Activated T-helper 2 cell treated with anti-CD3 and anti-CD28 coated beads, Interferon-gamma antibody, Interleukin-2, Interleukin-4, amounts not matched to agents 10 μg/mL and 5 μg/mL and 100 μg/mL, durations not matched to agents 14 hours and 24 hours and 36 hours (primary cell): ENCODE data around the gene NSFL1C. TPM values are rescaled to one million over a fixed set of nuclear protein-coding genes. Genes with fewer than 3 reads are reported as not detected.

Experiments used
- DNase-seq: peaks from one replicate; pipeline ENCODE4 v3.0.0; 2021; ENCODE audit warnings: low spot score
- H3K27ac Mint-ChIP-seq: one replicate; pipeline ENCODE4 v1.8.0; 2021; ENCODE audit warnings: mixed read lengths
- H3K27me3 Mint-ChIP-seq: one replicate; pipeline ENCODE4 v1.8.0; 2021; ENCODE audit warnings: low read depth, mixed read lengths
- H3K36me3 Mint-ChIP-seq: one replicate; pipeline ENCODE4 v1.8.0; 2021; ENCODE audit warnings: low read depth, mixed read lengths
- H3K4me1 Mint-ChIP-seq: one replicate; pipeline ENCODE4 v1.8.0; 2021; ENCODE audit warnings: low read depth, mixed read lengths
- H3K4me3 Mint-ChIP-seq: one replicate; pipeline ENCODE4 v1.8.0; 2021; ENCODE audit warnings: low read depth, mild to moderate bottlenecking, moderate library complexity, mixed read lengths
- H3K9me3 Mint-ChIP-seq: one replicate; pipeline ENCODE4 v1.8.0; 2021; ENCODE audit warnings: mixed read lengths
- intact Hi-C: fragments of 100-400 bp; cut with micrococcal nuclease; formaldehyde crosslinking; loops from one replicate; pipeline ENCODE4 v1.15.1; 2023
- total RNA-seq: library from RNA; stranded (reverse); gene quantifications from 2 replicates; pipeline ENCODE4 v1.2.3, GENCODE V29; 2022

The NSFL1C gene
- total RNA-seq, 1 donor from 2014 or later = 108 TPM

DNA sequence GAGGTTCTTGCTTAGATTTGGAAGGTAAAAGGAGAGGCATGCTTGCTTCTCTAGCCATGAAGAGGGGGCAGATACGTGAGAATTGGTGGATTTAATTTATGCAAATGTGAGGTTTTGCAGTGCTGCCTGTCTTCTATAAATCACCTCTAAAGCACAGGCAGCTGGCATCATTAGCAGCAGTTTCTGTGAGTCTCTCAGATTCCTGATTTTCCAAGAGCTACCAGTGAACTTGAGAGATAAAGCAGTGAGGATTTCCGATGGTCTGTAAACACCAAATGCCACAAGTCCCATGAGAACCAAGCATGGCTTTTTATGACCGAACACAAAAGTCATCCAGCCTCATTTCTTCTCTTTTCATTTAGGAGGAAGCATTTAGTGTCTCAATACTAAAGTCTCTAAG lies 27.8 kb upstream of the NSFL1C start:
- H3K36me3 Mint-ChIP-seq = no peaks in the 10 kb centered on the region
- H3K27me3 Mint-ChIP-seq = peaks cover 54% of the 10 kb centered on the region
- H3K9me3 Mint-ChIP-seq = no peaks in the 10 kb centered on the region
- H3K4me3 Mint-ChIP-seq = no peak overlapping the region
- intact Hi-C loops = no loop called here
- peaks cover 4% of the 10 kb centered on the region for H3K4me1 Mint-ChIP-seq
- DNase-seq = no peak
- no peak overlapping the region for H3K27ac Mint-ChIP-seq

DNA sequence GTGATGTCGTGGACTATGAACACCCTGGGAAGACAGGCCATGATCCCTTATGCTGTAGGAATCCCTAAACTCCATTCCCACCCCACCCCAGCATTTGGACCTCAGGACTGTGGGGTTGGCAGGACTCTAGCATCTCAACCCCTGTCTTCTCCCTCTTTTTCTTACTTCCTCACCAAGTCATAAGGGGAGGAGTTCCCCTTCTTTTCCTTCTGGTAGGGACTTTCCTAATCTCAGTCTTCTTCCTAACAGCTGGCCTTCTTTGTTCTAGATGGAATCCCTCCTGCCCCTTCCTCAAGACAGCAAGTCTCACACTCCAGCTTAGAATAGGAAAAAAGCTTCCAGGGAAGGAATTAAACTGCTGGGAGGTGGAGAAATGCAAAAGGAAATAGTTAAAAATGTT lies 26.9 kb upstream of the NSFL1C start:
- intact Hi-C loops = no loop called here
- Mint-ChIP-seq H3K36me3 (no peaks in the 10 kb centered on the region), H3K9me3 (no peaks in the 10 kb centered on the region), H3K27me3 (peaks cover 54% of the 10 kb centered on the region), H3K27ac (no peak overlapping the region), H3K4me3 (no peak overlapping the region), H3K4me1 (peaks cover 4% of the 10 kb centered on the region)
- no peak for DNase-seq

DNA sequence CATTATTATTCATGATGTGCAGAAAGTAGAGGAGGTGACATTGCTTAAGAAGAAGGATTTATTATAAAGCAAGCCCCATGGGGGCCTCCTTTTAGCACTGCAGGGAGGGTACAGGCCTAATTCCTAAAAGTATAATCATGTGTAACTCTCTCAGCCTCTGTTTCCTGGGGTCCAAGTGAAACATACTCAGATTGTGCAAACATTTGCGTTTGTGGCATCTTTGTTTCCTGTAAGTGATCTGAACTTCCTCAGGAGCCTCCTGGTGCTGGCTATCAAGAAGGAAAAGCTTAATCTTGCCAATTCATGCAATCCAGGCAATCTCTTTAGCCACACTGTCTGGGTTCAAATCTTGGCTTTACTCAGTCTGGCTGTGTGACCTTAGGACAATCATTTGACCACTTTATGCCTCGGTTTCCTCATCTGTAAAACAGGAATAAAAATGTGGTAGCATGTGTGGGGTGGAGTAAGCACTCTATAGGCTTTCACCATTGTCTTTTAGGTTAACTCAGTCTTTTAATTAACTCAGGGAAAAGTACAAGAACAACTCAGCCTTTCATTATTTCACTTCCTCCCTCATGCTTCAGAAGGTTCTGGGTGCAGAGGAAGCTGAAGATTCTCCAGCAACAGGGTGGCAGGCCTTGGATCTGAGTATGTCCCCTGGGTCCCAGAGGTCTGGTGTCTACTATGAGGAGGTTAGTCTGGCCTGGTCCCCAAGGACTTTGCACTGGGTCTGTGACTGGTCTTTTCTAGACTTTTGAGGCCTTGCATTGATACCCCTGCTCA lies 25.4 kb upstream of the NSFL1C start:
- DNase-seq = no peak
- intact Hi-C loops = no loop called here
- Mint-ChIP-seq H3K4me3 (no peak overlapping the region), H3K4me1 (peaks cover 4% of the 10 kb centered on the region), H3K36me3 (no peaks in the 10 kb centered on the region), H3K27ac (no peak overlapping the region), H3K9me3 (no peaks in the 10 kb centered on the region), H3K27me3 (peaks cover 55% of the 10 kb centered on the region)

DNA sequence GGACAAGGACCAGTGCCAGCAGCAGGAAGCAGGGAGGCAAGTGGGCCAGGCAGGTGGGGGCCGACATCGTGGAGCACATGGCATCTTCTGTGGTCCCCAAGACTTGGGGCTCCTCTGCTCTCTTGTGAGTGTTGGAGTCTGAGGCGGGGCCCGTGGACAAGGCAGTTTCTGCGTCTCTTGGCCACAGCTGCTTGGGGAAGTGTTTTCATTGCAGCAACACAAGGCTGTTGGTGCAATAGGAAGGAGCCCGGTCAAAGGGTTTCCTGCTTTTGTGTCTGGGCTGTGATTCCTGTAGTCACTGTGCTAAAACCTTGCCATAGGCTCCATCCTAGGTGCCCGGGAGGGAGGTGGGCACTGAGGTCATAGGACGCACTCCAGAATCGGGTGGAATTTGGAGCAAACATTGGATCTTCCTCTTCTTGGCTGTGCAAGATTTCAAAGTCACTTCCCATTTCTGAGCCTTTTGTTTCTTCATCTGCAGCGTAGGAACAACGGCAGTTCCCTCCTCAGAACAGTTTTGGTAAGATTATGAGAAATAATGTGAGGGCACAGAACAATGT lies 24.7 kb upstream of the NSFL1C start, which contains the start of gene SIRPB2:
TSS of gene SIRPB2 (minus strand) at position 140 of the 560 bp plus-strand sequence. CDS start at position 79, 61 bp downstream.
- H3K4me1 Mint-ChIP-seq = peaks cover 4% of the 10 kb centered on the region
- H3K36me3 Mint-ChIP-seq = no peaks in the 10 kb centered on the region
- H3K27ac Mint-ChIP-seq = no peak within 1 kb of the TSS
- H3K9me3 Mint-ChIP-seq = no peaks in the 10 kb centered on the region
- intact Hi-C loops = no loop called here
- peaks cover 54% of the 10 kb centered on the region for H3K27me3 Mint-ChIP-seq
- no peak within 1 kb of the TSS for H3K4me3 Mint-ChIP-seq
- DNase-seq = no peak

DNA sequence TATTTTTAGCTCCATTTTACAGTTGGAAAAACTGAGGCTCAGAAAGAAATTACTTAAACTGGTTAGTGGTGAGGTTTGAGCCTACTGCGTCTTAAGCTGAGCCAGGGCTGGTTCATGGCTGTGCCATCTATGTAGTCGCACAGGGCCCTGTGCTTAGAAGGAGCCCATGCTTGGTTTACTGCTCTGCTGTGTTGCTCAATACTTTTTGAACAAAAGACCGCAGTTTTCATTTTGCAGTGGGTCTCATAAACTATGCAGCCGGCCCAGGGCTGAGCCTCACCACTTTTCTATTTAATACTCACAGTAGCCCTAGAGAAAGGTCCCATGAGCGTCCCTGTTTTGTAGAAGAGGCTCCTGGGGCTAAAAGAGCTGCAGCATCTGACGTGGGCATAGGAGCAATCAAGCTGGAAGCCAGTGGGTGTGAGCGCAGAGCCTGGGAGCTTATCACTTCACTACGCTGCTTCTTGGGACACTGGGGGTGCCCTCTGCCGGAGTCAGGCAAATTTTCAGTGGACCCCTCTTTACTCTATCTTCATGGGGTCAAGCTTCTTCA lies 24.1 kb upstream of the NSFL1C start:
- intact Hi-C loops = no loop called here
- no peak overlapping the region for H3K4me3 Mint-ChIP-seq
- H3K9me3 Mint-ChIP-seq = no peaks in the 10 kb centered on the region
- peaks cover 51% of the 10 kb centered on the region for H3K27me3 Mint-ChIP-seq
- H3K36me3 Mint-ChIP-seq = no peaks in the 10 kb centered on the region
- no peak overlapping the region for H3K27ac Mint-ChIP-seq
- peaks cover 4% of the 10 kb centered on the region for H3K4me1 Mint-ChIP-seq
- no peak for DNase-seq

DNA sequence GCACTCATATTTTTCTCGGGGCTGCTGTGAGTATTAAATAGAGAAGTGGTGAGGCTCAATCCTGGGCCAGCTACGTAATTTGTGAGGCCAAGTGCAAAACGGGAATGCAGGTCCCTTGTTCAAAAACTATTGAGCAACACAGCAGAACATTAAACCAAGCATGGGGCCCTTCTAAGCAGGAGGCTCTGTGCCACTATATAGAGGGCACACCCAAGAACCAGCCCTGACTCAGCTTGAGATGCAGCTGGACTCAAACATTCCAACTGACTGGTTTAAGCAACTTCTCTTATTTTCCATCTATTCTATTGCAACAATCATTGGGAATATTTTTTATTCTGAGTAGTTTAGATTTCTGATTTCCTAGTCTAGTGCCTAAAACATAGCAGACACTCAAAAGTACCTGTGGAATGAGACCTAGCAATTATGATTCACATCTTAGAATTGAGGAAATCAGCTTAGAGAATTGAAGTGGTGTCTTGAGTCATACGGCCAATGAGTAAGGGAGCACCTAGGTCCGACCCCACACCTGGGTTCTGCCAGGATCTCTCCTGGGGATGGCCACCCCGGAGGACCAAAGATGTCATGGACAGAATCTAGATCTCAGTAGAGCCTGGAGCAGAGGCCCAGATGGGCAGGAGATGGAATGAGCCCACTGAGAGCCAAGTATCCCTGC lies 23.3 kb upstream of the NSFL1C start:
- no peak overlapping the region for H3K4me3 Mint-ChIP-seq
- H3K36me3 Mint-ChIP-seq = no peaks in the 10 kb centered on the region
- no peak overlapping the region for H3K27ac Mint-ChIP-seq
- no peak for DNase-seq
- no peaks in the 10 kb centered on the region for H3K9me3 Mint-ChIP-seq
- peaks cover 4% of the 10 kb centered on the region for H3K4me1 Mint-ChIP-seq
- H3K27me3 Mint-ChIP-seq = peaks cover 51% of the 10 kb centered on the region
- intact Hi-C loops = no loop called here

DNA sequence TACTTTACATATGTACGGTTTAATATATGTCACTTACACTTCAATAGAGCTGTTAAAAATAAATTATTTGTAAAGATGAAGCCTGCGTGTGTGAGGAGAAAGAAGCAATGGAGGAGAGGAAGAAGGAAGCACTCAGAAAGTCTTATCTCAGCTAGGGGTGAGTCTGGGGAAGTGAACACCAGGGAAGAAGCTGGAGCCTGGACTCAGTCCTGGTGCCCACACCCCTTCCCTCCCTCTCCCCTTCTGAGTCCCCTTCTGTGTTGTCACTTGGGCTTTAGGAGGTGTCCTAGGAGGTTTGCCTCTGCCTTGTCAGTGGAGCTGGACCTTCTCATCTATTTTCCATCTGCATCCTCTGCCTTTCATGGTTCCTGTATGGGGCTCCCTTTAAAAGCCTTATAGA lies 22.7 kb upstream of the NSFL1C start:
- Mint-ChIP-seq H3K4me1 (peaks cover 5% of the 10 kb centered on the region), H3K27me3 (peaks cover 50% of the 10 kb centered on the region), H3K9me3 (no peaks in the 10 kb centered on the region), H3K36me3 (no peaks in the 10 kb centered on the region), H3K4me3 (no peak overlapping the region), H3K27ac (no peak overlapping the region)
- intact Hi-C loops = no loop called here
- no peak for DNase-seq

DNA sequence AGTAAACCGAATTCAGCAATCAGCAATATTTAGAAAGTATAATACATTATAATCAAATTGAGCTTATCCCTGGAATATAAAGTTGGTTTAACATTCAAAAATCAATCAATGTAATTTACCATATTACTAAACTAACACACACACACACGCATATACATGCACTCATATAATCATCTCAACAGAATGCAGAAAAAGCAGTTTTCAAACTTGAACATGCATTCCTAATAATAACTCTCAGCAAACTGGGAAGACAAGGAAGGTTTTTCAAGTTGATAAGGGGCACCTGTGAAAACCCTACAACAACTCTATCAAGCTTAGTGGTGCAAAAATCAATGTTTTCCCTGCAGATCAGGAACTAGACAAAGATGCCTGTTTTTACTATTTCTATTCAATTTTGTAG lies 19.9 kb upstream of the NSFL1C start:
- Mint-ChIP-seq H3K4me3 (no peak overlapping the region), H3K4me1 (peaks cover 3% of the 10 kb centered on the region), H3K27me3 (peaks cover 61% of the 10 kb centered on the region), H3K27ac (no peak overlapping the region), H3K9me3 (no peaks in the 10 kb centered on the region), H3K36me3 (no peaks in the 10 kb centered on the region)
- intact Hi-C loops = no loop called here
- no peak for DNase-seq

DNA sequence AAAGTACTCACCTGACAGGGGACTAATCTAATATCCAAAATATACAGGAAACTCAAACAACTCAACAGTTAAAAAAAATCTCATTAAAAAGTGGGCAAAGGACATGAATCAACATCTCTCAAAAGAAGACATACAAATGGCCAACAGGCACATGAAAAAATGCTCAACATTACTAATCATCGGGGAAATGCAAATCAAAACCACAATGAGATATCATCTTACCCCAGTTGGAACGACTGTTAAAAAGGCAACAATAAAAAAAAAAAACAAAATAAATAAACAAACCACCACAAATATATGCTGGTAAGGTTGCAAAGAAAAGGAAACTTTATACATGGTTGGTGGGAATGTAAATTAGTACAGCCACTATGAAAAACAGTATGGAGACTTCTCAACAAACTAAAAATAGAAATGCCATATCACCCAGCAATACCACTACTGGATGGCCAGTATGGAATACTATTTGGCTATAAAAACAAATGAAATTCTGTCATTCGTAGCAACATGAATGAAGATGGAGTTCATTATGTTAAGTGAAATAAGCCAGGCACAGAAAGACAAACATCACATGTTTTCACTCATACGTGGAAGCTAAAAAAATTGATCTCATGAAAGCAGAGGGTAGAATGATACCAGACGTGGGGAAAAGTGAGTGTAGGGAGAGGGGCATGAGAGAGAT lies 17.9 kb upstream of the NSFL1C start:
- Mint-ChIP-seq H3K4me3 (no peak overlapping the region), H3K36me3 (no peaks in the 10 kb centered on the region), H3K27me3 (peaks cover 52% of the 10 kb centered on the region), H3K4me1 (peaks cover 3% of the 10 kb centered on the region), H3K9me3 (no peaks in the 10 kb centered on the region), H3K27ac (no peak overlapping the region)
- intact Hi-C loops = no loop called here
- DNase-seq = no peak

DNA sequence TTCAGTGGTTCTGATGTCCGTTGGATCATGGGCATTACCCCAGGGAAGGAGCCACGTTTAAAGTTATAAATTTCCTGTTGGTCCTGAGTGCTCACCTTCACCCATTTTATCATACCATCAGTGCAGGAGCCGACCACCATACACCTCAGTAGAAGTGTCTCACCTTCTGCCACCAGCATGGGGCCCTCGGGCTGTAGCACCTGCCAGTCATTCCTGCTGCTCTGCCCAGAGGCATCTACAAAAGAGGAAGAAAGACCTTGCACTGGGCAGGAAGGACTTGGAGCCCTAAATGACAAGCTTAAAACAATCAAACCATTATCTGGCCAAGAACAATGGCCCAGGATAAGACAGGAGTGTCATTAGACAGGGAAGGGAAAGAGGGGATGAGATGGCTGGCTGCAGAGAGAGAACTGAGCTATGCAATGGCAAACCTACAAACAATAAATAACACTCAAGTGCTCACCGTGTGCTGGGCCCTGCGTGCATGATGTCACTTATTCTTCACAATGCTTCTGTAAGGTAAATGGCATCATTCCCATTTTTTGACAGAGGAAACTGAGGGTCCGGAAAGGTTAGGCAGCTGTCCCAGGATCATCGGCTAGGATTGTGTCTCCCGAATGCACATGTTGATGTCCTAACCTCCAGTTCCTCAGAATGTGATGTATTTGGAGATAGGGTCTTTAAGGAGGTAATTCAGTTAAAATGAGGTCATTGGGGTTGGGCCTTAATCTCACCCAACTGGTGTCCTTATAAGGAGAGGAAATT lies 13.4 kb upstream of the NSFL1C start:
- peaks cover 30% of the 10 kb centered on the region for H3K27me3 Mint-ChIP-seq

DNA sequence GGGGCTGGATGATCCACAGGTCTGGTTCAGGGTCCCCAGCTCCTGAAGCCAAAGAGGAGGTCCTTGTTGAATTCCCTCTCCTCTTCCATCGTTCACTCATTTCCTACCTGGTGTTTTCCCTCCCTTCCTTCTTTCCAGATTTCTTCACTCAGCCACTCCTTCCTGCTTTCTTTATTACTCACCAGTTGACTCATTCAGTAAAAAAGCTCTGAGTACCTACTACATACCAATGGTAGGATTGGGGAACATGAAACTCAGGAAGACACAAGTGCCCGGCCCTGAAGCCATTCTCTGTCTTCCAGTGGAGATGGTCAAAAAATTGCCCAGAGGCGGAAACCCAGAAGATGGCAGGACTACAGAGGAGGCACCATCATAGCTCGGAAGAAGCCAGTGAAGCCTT lies 11.9 kb upstream of the NSFL1C start:
- Mint-ChIP-seq H3K9me3 (no peaks in the 10 kb centered on the region), H3K36me3 (no peaks in the 10 kb centered on the region), H3K27ac (no peak overlapping the region), H3K4me1 (no peaks in the 10 kb centered on the region), H3K27me3 (peaks cover 16% of the 10 kb centered on the region), H3K4me3 (no peak overlapping the region)
- intact Hi-C loops = no loop called here
- DNase-seq = no peak

More for the DNA sequence above, 13.4 kb upstream of the NSFL1C start:
- intact Hi-C loops = no loop called here
- Mint-ChIP-seq H3K36me3 (no peaks in the 10 kb centered on the region), H3K9me3 (no peaks in the 10 kb centered on the region), H3K27ac (no peak overlapping the region), H3K4me1 (peaks cover 3% of the 10 kb centered on the region), H3K4me3 (no peak overlapping the region)
- no peak for DNase-seq

DNA sequence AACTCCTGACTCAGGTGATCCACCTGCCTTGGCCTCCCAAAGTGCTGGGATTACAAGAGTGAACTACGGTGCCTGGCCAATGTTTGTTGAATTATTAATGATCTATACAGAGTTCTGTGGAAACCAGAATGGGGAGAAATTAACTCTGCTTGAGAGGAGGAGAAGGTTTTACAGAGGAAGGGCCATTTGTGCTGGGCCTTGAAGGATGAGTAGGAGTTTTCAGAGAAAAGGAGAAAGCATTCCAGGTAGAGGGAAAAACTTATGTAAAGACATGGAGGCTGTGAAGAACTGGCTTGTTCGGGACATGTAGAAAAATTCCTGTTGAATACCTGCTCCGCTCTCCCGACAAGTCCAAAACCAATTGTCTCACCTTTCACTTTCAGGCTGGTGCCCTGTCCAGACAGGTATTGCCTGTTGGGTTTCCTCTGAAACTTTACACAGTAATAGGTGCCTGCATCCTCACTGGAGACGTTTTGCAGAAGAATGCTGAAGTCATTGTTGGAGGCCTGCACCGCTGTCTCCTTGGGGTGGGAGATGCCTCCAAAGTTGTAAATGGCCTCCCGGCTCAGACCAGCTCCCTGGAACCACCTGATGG lies 11.3 kb upstream of the NSFL1C start:
- DNase-seq = no peak
- no peak overlapping the region for H3K4me3 Mint-ChIP-seq
- no peaks in the 10 kb centered on the region for H3K36me3 Mint-ChIP-seq
- no peaks in the 10 kb centered on the region for H3K4me1 Mint-ChIP-seq
- H3K27ac Mint-ChIP-seq = no peak overlapping the region
- H3K27me3 Mint-ChIP-seq = peaks cover 11% of the 10 kb centered on the region
- H3K9me3 Mint-ChIP-seq = no peaks in the 10 kb centered on the region
- intact Hi-C loops = no loop called here
